T-cell (primary cell): ENCODE measurements around the gene OR1F1. TPM values are rescaled to one million over a fixed set of nuclear protein-coding genes. Genes with fewer than 3 reads are reported as not detected.

Experiments
- ATAC-seq, 4 experiments: fragments of 200-7000 bp in 3 of 4; fragments of 150-1000 bp in 1 of 4; cut with Tn5 transposase; replicated peaks in 1 of 4; 1 replicate in 3 of 4; 2 replicates in 1 of 4; pipeline ENCODE4 v1.10.0; 2021; ENCODE audit warnings: moderate library complexity in 3 of 4, mild to moderate bottlenecking in 2 of 4, moderate number of reproducible peaks in 1 of 4
- CTCF ChIA-PET, 2 donors: fragments of 300-600 bp; sonication (Branson Sonifier 250); formaldehyde crosslinking; loops; one replicate each; lab custom pipeline; 2022; ENCODE audit warnings: antibody characterized with exemption in 2 of 2; lab: Charles Lee
- POLR2A ChIA-PET, 2 donors: fragments of 300-600 bp; sonication (Branson Sonifier 250); formaldehyde crosslinking; loops; one replicate each; lab custom pipeline; 2022; ENCODE audit warnings: antibody characterized with exemption in 2 of 2; lab: Charles Lee
- DNase-seq, 35 experiments: peaks; one replicate each; pipeline versions ENCODE4 v3.0.0 to v3.0.0-alpha.2; 2013 to 2023
- H3K27ac ChIP-seq: one replicate; pipeline ENCODE4 v1.5.1; 2013; ENCODE audit warnings: low read length
- H3K27me3 ChIP-seq, 2 experiments: replicated peaks in 1 of 2; 1 replicate in 1 of 2; 2 replicates in 1 of 2; pipeline versions ENCODE4 v1.6.1 to v1.7.0; 2013; ENCODE audit warnings: low read length in 1 of 2, mixed read lengths in 1 of 2; ENCODE audit not compliant: control insufficient read depth in 2 of 2, insufficient read depth in 2 of 2; ENCODE audit errors: extremely low read depth in 1 of 2
- H3K36me3 ChIP-seq, 2 donors: 1 replicate in 1 of 2; 2 replicates in 1 of 2; pipeline versions ENCODE4 v1.6.1 to v1.7.0; 2013; ENCODE audit warnings: low read length in 1 of 2; ENCODE audit not compliant: control insufficient read depth in 2 of 2, insufficient read depth in 1 of 2; ENCODE audit errors: extremely low read depth in 1 of 2
- H3K4me1 ChIP-seq, 2 experiments: 1 replicate in 1 of 2; 2 replicates in 1 of 2; pipeline versions ENCODE4 v1.6.1 to v1.7.0; 2013; ENCODE audit warnings: low read length in 2 of 2, mixed read lengths in 1 of 2; ENCODE audit not compliant: insufficient read depth in 2 of 2, control insufficient read depth in 1 of 2; ENCODE audit errors: extremely low read depth in 1 of 2
- H3K4me3 ChIP-seq, 2 donors: 1 replicate in 1 of 2; 2 replicates in 1 of 2; pipeline versions ENCODE4 v1.5.1 to v1.7.0; 2013; ENCODE audit warnings: mild to moderate bottlenecking in 2 of 2, low read length in 1 of 2, moderate library complexity in 1 of 2; ENCODE audit not compliant: control insufficient read depth in 1 of 2; ENCODE audit errors: extremely low read depth in 1 of 2
- H3K9me3 ChIP-seq: 2 replicates; pipeline ENCODE4 v1.7.0; 2013
- H3K27ac Mint-ChIP-seq, 2 donors: one replicate each; pipeline ENCODE4 v1.8.0; 2020 to 2021; ENCODE audit warnings: mild to moderate bottlenecking in 2 of 2, mixed read lengths in 2 of 2
- H3K27me3 Mint-ChIP-seq, 2 donors: one replicate each; pipeline ENCODE4 v1.8.0; 2021 to 2022; ENCODE audit warnings: mixed read lengths in 2 of 2
- H3K36me3 Mint-ChIP-seq: one replicate; pipeline ENCODE4 v1.8.0; 2021; ENCODE audit warnings: mixed read lengths
- H3K4me1 Mint-ChIP-seq, 3 donors: one replicate each; pipeline ENCODE4 v1.8.0; 2020 to 2022; ENCODE audit warnings: mixed read lengths in 3 of 3, mild to moderate bottlenecking in 1 of 3
- H3K4me3 Mint-ChIP-seq, 3 donors: one replicate each; pipeline ENCODE4 v1.8.0; 2020 to 2022; ENCODE audit warnings: mild to moderate bottlenecking in 3 of 3, mixed read lengths in 3 of 3, moderate library complexity in 3 of 3
- H3K9me3 Mint-ChIP-seq, 3 donors: one replicate each; pipeline ENCODE4 v1.8.0; 2020 to 2022; ENCODE audit warnings: mixed read lengths in 3 of 3
- WGBS: methylation state at CpG from one replicate; pipeline ENCODE4 v1.1.5; 2013; ENCODE audit warnings: missing lambda C conversion rate; ENCODE audit not compliant: insufficient coverage; 5-methylcytosine and 5-hydroxymethylcytosine counted together
- total RNA-seq, 35 experiments: library from RNA in 6 of 35; stranded (reverse) in 6 of 35; fragments of 120-200 nt in 1 of 35; gene quantifications; one replicate each; pipeline versions ENCODE4 v1.2.1 to v1.2.4 and lab custom pipeline; 2013 to 2026

OR1F1 gene
- total RNA-seq, 5 donors from 2014 or later (not counting 1 experiment from before 2014, with no cell fraction given): not detected

- no peak overlapping the region for H3K4me3 ChIP-seq
- H3K27me3 ChIP-seq: peaks cover 0 to 3% of the 10 kb centered on the region in 2 experiments
- POLR2A ChIA-PET: no interaction called here
- peaks cover 3% of the 10 kb centered on the region for H3K36me3 Mint-ChIP-seq
- H3K4me1 ChIP-seq: peaks cover 15 to 32% of the 10 kb centered on the region in 2 experiments
- DNase-seq (no peak), ATAC-seq (no peak)
- no peak overlapping the region for H3K4me3 Mint-ChIP-seq
- H3K27ac Mint-ChIP-seq: peak overlapping the region in 1 of 2 donors; percentile 46
- peaks cover 3 to 16% (median 5%) of the 10 kb centered on the region in 3 donors for H3K9me3 Mint-ChIP-seq
- no peaks in the 10 kb centered on the region for H3K27me3 Mint-ChIP-seq
- WGBS: 95% methylated on average over 3 of the region's 3 CpGs
- H3K4me1 Mint-ChIP-seq: peaks cover 28 to 45% (median 38%) of the 10 kb centered on the region in 3 donors
- H3K27ac ChIP-seq: no peak overlapping the region
- H3K36me3 ChIP-seq: no peaks in the 10 kb centered on the region
- CTCF ChIA-PET: no interaction called here
- H3K9me3 ChIP-seq: no peaks in the 10 kb centered on the region
Observed at GRCh38 chr16:3212006-3212405, 24.0 kb downstream of the OR1F1 start.

GRCh38 chr16:3212567-3212966, 24.6 kb downstream of the OR1F1 start:
- H3K4me1 ChIP-seq: peaks cover 15 to 37% of the 10 kb centered on the region in 2 experiments
- no peak for ATAC-seq
- Mint-ChIP-seq H3K9me3 (peaks cover 3 to 14% (median 5%) of the 10 kb centered on the region in 3 donors), H3K27me3 (no peaks in the 10 kb centered on the region), H3K4me3 (peak overlapping the region in 1 of 3 donors; percentile 57), H3K4me1 (peaks cover 31 to 46% (median 40%) of the 10 kb centered on the region in 3 donors), H3K36me3 (peaks cover 3% of the 10 kb centered on the region), H3K27ac (peak overlapping the region in 1 of 2 donors; percentile 70)
- WGBS: 100% methylated on average over 1 of the region's 1 CpG
- POLR2A ChIA-PET: no interaction called here
- CTCF ChIA-PET: no interaction called here
- H3K27ac ChIP-seq: no peak overlapping the region
- no peaks in the 10 kb centered on the region for H3K36me3 ChIP-seq
- H3K27me3 ChIP-seq: peaks cover 0 to 3% of the 10 kb centered on the region in 2 experiments
- no peak for DNase-seq
- no peaks in the 10 kb centered on the region for H3K9me3 ChIP-seq
- H3K4me3 ChIP-seq: no peak overlapping the region

GRCh38 chr16:3214904-3215600, 27.0 kb downstream of the OR1F1 start:
- H3K9me3 ChIP-seq: no peaks in the 10 kb centered on the region
- peak overlapping the region in 1 of 2 donors; percentile 4 for H3K4me3 ChIP-seq
- H3K4me3 Mint-ChIP-seq: peak overlapping the region; percentile 62 to 73 (median 63)
- POLR2A ChIA-PET: no interaction called here
- H3K36me3 ChIP-seq: no peaks in the 10 kb centered on the region
- H3K27ac ChIP-seq: peak overlapping the region; percentile 92
- H3K27ac Mint-ChIP-seq: peak overlapping the region; percentile 96 to 98
- H3K4me1 Mint-ChIP-seq: peaks cover 33 to 51% (median 46%) of the 10 kb centered on the region in 3 donors
- H3K9me3 Mint-ChIP-seq: peaks cover 3 to 14% (median 6%) of the 10 kb centered on the region in 3 donors
- H3K36me3 Mint-ChIP-seq: peaks cover 3% of the 10 kb centered on the region
- WGBS: 0% methylated on average over 4 of the region's 7 CpGs
- no peaks in the 10 kb centered on the region for H3K27me3 Mint-ChIP-seq
- CTCF ChIA-PET: no interaction called here
- ATAC-seq (peak; percentile 90 to 94 (median 92)), DNase-seq (peak in 28 of 35 experiments; percentile 3 to 78 (median 52))
- peaks cover 15 to 43% of the 10 kb centered on the region in 2 experiments for H3K4me1 ChIP-seq
- H3K27me3 ChIP-seq: no peaks in the 10 kb centered on the region

DNA sequence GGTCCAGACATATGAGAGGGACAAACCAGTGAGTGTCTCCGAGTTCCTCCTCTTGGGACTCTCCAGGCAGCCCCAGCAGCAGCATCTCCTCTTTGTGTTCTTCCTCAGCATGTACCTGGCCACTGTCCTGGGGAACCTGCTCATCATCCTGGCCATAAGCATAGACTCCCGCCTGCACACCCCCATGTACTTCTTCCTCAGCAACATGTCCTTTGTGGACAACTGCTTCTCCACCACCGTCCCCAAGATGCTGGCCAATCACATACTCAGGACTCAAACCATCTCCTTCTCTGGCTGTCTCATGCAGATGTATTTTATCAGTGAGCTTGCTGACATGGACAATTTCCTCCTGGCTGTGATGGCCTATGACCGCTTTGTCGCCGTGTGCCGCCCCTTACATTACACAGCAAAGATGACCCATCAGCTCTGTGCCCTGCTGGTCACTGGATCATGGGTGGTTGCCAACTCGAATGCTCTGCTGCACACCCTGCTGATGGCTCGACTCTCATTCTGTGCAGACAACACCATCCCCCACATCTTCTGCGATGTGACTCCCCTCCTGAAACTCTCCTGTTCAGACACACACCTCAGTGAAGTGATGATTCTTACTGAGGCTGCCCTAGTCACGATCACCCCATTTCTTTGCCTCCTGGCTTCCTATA, 27.7 kb downstream of the OR1F1 start:
- Mint-ChIP-seq H3K36me3 (peaks cover 3% of the 10 kb centered on the region), H3K27me3 (no peaks in the 10 kb centered on the region), H3K4me1 (peaks cover 33 to 51% (median 46%) of the 10 kb centered on the region in 3 donors), H3K4me3 (peak overlapping the region; percentile 62 to 73 (median 63)), H3K9me3 (peaks cover 3 to 14% (median 6%) of the 10 kb centered on the region in 3 donors), H3K27ac (peak overlapping the region; percentile 96 to 98)
- H3K4me1 ChIP-seq: peaks cover 15 to 43% of the 10 kb centered on the region in 2 experiments
- peak overlapping the region; percentile 4 to 36 for H3K4me3 ChIP-seq
- H3K9me3 ChIP-seq: no peaks in the 10 kb centered on the region
- 59% methylated on average over 10 of the region's 11 CpGs for WGBS
- no peaks in the 10 kb centered on the region for H3K36me3 ChIP-seq
- H3K27ac ChIP-seq: peak overlapping the region; percentile 92
- POLR2A ChIA-PET: no interaction called here
- ATAC-seq (peak in 3 of 4 experiments; percentile 10 to 39 (median 15)), DNase-seq (peak in 12 of 35 experiments; percentile 11 to 39 (median 25))
- CTCF ChIA-PET: no interaction called here
- H3K27me3 ChIP-seq: no peaks in the 10 kb centered on the region

DNA sequence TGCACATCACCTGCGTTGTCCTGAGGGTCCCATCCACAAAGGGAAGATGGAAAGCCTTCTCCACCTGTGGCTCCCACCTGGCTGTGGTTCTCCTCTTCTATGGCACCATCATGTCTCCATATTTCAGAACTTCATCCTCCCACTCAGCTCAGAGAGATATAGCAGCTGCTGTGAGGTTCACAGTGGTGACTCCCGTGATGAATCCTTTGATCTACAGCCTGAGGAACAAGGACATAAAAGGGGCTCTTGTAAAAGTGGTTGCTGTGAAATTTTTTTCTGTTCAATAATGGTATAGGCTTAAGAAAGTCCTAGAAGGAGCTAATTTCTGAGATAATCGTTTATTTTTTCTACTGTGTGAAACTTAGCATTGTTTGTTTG, 28.2 kb downstream of the OR1F1 start:
- ChIA-PET CTCF (interaction anchor here in 1 of 2 donors (0.6 kb wide), 2 partner anchors 58 to 188 kb away, joined by 3 read pairs; no protein-coding TSS in a partner anchor), POLR2A (interaction anchor here in 1 of 2 donors (0.7 kb wide), 1 partner anchor 43 kb away, joined by 3 read pairs; no protein-coding TSS in a partner anchor)
- Histone ChIP-seq H3K9me3 (no peaks in the 10 kb centered on the region), H3K27me3 (no peaks in the 10 kb centered on the region), H3K36me3 (no peaks in the 10 kb centered on the region), H3K4me3 (no peak overlapping the region), H3K27ac (peak overlapping the region; percentile 92), H3K4me1 (peaks cover 15 to 43% of the 10 kb centered on the region in 2 experiments)
- peak in 2 of 4 experiments; percentile 9 to 15 for ATAC-seq
- Mint-ChIP-seq H3K4me3 (peak overlapping the region; percentile 50 to 73 (median 63)), H3K27me3 (no peaks in the 10 kb centered on the region), H3K4me1 (peaks cover 33 to 51% (median 46%) of the 10 kb centered on the region in 3 donors), H3K27ac (peak overlapping the region; percentile 96 to 98), H3K9me3 (peaks cover 3 to 14% (median 6%) of the 10 kb centered on the region in 3 donors), H3K36me3 (peaks cover 3% of the 10 kb centered on the region)
- DNase-seq: peak in 10 of 35 experiments; percentile 9 to 53 (median 22)
- WGBS: 50% methylated on average over 2 of the region's 3 CpGs

DNA sequence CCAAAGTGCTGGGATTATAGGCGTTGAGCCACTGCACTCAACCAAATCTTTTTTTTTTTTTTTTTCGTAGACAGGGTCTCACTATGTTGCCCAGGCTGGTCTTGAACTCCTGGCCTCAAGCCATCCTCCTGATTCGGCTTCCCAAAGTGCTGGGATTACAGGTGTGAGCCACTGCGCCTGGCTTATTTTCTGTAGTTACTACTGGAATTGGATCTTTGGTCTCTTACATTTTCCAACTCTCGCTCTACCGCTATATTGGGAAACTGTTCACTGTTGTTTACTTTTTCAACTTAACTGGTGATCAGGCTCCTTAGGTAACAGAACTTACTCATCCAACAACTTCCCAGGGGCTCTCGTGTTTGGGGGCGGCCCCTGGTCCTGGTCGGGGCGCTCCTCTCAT, 32.8 kb downstream of the OR1F1 start:
- Mint-ChIP-seq H3K27ac (no peak overlapping the region), H3K9me3 (peaks cover 11 to 40% (median 30%) of the 10 kb centered on the region in 3 donors), H3K4me3 (no peak overlapping the region), H3K36me3 (peaks cover 38% of the 10 kb centered on the region), H3K27me3 (no peaks in the 10 kb centered on the region), H3K4me1 (peaks cover 15 to 20% (median 18%) of the 10 kb centered on the region in 3 donors)
- no peak overlapping the region for H3K4me3 ChIP-seq
- 100% methylated on average over 2 of the region's 10 CpGs for WGBS
- H3K36me3 ChIP-seq: peaks cover 10 to 25% of the 10 kb centered on the region in 2 donors
- no peaks in the 10 kb centered on the region for H3K27me3 ChIP-seq
- POLR2A ChIA-PET: no interaction called here
- peaks cover 3 to 21% of the 10 kb centered on the region in 2 experiments for H3K4me1 ChIP-seq
- ATAC-seq: no peak
- CTCF ChIA-PET: no interaction called here
- DNase-seq: no peak
- no peak overlapping the region for H3K27ac ChIP-seq
- peaks cover 24% of the 10 kb centered on the region for H3K9me3 ChIP-seq
